HG02763 (cell line): ENCODE data around the gene NOS3.

ENCODE experiments used
- ATAC-seq: cut with Tn5 transposase; IDR thresholded peaks from one replicate; pipeline ENCODE4 v1.9.1; 2021; ENCODE audit warnings: mild to moderate bottlenecking, moderate library complexity; ENCODE audit not compliant: unreplicated experiment

The NOS3 gene

DNA sequence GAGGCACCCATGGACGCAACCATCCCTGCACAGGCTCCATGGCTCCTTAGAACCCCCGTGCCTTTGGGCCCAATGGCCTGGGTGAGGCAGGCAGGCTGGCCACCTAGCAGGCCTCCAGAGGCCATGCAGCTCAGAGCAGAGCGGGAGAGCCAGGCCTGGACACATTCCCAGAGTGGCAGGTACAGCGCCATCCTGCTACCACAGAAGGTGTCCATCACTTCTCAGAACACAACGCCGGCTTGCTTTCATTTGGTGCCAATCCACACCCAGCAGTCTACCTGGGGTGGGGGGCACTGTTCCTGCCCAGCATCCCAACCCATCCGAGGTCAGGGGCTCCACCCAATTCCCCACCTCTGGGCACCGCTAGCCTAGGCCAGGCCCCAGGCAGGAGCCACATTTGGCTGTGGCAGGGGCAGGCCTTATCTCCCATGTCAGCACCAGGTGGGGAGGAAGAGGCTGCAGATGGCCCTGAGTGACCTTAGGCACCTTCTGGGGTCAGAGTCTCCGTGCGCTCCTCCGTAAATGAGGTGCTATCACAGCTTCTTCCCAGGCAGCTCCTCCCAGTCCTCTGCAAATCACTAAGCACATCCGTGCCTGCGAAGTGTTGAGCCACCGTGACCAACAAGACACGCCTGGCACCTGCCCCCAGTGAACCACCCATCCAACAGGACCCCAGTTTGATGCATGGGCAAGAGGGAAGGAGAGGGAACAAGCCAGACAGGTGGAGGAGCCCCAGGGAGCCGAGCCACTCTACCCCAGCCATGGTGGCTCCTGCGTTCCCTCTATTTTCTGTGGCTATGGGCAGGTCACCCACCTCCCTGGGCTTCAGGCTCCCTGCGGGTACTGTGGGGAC is 26.9 kb upstream of the NOS3 start:
- no peak for ATAC-seq

GRCh38 chr7:150964593-150965111 is 26.2 kb upstream of the NOS3 start:
- no peak for ATAC-seq

DNA sequence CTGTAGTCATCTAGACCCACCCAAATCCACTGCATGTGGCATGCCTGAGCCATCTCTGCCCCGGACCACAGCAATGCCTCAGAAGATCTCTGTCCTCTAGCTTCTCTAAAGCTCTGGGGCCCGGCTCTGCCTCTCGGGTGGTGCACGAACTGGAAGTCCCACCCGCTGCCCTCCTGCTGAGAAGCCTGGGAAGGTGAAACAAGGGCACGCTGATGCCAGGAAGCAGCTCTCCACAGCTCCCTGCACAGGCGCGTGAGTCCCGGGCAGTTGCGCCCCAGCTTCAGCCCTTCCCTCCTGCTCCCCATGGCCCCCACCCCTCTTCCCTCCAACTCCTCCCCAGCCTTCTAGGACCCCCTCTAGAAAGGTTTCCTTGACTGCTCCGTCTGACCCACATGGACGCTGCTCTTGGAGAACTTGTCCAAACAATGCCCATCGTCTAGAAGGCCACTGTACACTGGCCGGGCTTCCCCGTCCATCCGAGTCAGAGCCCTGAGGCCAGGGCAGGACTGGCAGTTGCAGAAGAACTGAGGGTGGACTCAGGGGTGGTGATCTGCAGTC is 25.5 kb upstream of the NOS3 start:
- ATAC-seq = no peak

- ATAC-seq = no peak
Observed at GRCh38 chr7:150966002-150966401, 24.8 kb upstream of the NOS3 start.

DNA sequence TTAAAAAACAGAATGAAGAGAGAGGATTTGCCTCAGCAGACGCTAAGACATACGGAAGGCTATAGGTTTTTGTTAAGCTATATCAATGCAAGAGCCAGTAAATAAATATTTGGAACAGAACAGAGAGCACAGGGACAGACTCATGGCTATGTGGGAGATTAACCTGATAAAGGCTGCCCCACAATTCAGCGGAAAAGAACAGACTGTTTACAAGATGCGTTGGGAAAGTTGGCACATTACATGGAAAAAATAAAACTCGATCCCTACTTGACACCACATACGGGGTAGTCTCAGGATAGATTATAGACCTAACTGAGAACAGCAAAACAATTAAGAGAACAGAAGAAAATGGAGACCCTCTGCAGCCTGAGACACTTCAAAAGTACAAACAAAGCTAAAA is 23.5 kb upstream of the NOS3 start:
- ATAC-seq = no peak

GRCh38 chr7:150968056-150968733 is 22.6 kb upstream of the NOS3 start:
- no peak for ATAC-seq

GRCh38 chr7:150968734-150969372 is 22.0 kb upstream of the NOS3 start:
- ATAC-seq = no peak

DNA sequence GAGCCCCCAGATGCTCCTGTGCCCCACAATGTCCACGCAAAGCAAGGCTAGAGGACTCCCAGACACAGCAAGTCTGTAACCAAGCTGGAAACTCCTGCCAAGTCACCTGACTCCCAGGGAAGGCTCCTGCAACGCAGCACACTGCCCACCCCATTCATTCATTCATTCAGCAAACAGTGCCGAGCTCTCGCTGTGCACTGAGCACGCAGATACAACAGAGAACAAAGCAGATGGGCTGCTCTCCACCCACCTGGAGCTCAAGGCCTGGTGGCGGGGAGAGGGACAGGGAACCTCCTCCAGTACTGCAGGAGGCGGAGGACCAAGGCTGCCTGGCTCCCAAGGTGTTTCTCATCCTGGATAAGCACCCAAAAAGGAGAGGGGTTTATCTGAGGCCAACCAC is 21.3 kb upstream of the NOS3 start:
- ATAC-seq = no peak

DNA sequence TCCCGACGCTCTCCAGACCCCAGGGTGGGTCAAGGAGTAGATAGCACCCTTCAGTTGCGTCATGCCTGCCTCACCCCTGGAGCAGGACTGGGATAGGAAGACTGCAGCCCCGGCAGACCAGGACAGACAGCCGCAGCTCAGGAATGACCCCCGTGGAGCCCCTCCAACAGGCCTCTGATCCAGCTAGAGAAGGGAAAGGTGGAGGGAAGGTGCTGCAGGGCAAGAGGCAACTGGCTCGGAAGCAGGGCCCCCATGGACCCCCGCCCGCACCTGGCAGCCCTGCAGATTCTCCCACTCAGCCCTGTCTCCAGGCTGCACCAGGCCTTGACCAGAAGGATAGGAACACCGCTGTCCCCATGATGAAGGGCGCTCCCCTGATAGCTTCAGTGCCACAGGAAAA is 20.4 kb upstream of the NOS3 start:
- no peak for ATAC-seq

- ATAC-seq = no peak
Observed at GRCh38 chr7:150971242-150972022, 19.4 kb upstream of the NOS3 start.

- no peak for ATAC-seq
Observed at GRCh38 chr7:150972023-150972468, 18.8 kb upstream of the NOS3 start.

DNA sequence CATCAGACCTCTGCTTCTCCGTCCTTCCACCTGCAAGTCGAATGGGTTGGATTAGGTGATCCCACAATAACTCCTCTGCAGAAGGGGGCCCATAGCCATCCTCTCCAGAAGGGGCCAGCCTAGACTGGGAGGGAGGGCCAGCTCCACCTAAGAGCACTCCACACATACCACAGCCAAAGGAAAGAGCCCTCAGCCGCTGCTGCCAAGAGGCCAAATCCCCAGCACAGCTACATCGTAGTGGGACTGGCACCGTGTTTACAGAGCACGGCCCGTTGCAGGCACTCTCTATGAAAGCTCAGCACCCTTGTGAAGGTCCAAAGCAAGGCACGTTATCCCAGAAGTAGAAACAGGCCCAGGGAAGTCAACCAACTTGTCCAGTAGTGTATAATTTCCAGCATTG is 18.1 kb upstream of the NOS3 start:
- ATAC-seq = no peak

- no peak for ATAC-seq
Observed at GRCh38 chr7:150973571-150974451, 17.0 kb upstream of the NOS3 start.

GRCh38 chr7:150974468-150975391 is 16.1 kb upstream of the NOS3 start:
- peak; percentile 56 for ATAC-seq

DNA sequence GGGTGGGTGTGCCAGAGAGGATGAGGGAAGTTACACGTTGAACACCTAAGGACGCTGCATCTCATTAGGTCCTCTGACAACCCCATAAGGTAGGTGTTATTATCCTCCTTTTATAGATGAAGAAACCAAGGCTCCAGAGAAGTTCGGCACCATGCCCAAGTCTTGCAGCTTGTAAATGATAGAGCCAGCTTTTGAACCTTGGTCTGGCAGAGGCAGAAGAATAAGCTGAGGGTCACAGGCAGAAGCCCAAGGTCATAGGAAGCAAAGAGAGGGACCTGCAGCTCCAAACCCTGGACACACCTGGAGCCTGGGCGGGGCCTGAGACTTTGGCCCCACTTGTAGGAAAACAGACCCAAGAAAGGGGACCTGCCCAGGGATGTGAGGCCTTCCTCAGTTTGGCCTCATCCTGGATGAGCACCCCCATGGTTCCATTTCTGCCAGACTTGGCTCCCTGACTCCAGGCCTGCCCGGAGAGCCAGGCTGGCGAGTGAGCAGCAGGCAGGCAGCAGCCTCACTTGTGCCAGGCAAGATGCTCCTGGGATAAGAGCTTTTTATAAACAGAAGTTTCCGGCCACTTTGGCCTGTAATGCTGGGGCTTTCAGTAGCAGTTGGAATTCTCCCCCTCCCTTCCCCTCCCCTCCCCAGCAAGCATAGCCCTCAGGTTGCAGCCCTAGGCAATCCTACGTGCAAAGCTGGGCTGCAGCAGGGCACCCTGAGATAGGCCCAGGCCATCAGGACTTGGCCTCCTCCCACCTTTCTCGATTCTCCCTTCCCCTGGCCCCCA is 15.1 kb upstream of the NOS3 start:
- ATAC-seq = no peak

DNA sequence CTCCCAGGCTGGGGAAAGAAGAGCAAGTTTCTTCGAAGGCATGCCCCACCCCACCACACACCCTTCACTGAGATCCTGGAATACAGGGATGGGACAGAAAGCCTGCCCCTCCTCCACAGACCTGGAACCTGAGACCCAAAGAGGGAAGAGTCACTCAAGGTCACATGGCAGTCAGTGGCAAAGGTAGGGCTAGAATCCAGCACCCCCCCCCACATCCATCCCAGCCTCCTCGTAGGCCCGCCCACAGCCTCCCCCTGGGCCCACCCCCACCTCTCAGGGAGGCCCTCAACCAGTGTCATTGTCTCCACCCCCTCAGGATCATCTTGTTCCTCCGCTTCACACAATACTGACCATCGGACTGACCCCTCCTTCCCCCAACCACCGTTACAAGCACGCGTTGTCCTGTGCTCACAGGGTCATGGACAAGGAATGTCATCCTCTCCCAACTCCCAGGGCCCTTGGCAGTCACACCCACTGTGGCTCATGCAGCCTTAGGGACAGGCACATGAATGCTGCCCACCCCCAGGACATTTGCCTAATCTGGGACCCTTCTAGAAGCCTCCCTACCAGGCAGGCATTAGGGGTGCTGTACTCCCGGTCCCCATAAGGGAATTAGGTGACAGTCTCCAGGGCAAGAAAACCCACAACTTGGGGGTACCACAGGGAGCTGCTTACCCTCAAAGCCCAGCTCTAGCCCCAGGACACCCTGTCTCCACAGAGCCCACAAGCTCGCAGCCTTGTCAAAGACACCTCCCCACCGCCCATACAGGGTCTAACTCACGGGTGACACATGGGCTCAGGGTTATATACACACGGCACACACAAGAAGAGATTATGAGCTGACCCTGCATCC is 14.1 kb upstream of the NOS3 start:
- no peak for ATAC-seq
